A673 (cell line): ENCODE data around the gene FAM240B. TPM values are rescaled to one million over a fixed set of nuclear protein-coding genes. Genes with fewer than 3 reads are reported as not detected.

Experiments used
- BruUV-seq: library from RNA; stranded (reverse); fragments of 400-500 nt; replicated peaks from 2 replicates; lab custom pipeline; 2021; lab: Mats Ljungman, UMichigan
- CTCF ChIA-PET: fragments of 300-600 bp; sonication (Branson Sonifier 250); formaldehyde crosslinking; loops from one replicate; lab custom pipeline; 2022; ENCODE audit warnings: antibody characterized with exemption; lab: Charles Lee
- POLR2A ChIA-PET: fragments of 300-600 bp; sonication (Branson Sonifier 250); formaldehyde crosslinking; loops from one replicate; lab custom pipeline; 2022; ENCODE audit warnings: antibody characterized with exemption; ENCODE audit not compliant: low non-redundant PET; lab: Charles Lee
- DNase-seq: peaks from one replicate; pipeline ENCODE4 v3.0.0-alpha.2; 2015; ENCODE audit warnings: low spot score
- H3K27ac ChIP-seq: fragments of 200-600 bp; sonication (generic); 2 replicates; pipeline ENCODE4 v1.5.1; 2016; ENCODE audit warnings: mixed run types, low read depth, mild to moderate bottlenecking, mixed read lengths, antibody characterized with exemption, low read length; ENCODE audit not compliant: poor library complexity, severe bottlenecking
- H3K27me3 ChIP-seq: fragments of 200-600 bp; sonication (generic); replicated peaks from 2 replicates; pipeline ENCODE4 v1.6.1; 2017; ENCODE audit warnings: mixed run types, low read depth, mild to moderate bottlenecking, mixed read lengths, antibody characterized with exemption, low read length; ENCODE audit not compliant: insufficient read depth, poor library complexity
- H3K36me3 ChIP-seq: fragments of 200-600 bp; sonication (generic); 2 replicates; pipeline ENCODE4 v1.6.1; 2016; ENCODE audit warnings: mixed run types, mild to moderate bottlenecking, mixed read lengths, antibody characterized with exemption, low read length; ENCODE audit not compliant: insufficient read depth, poor library complexity, severe bottlenecking
- H3K4me1 ChIP-seq: fragments of 200-600 bp; sonication (generic); 2 replicates; pipeline ENCODE4 v1.6.1; 2017; ENCODE audit warnings: mixed run types, mild to moderate bottlenecking, mixed read lengths, antibody characterized with exemption, low read length; ENCODE audit not compliant: insufficient read depth, poor library complexity, severe bottlenecking
- H3K4me3 ChIP-seq: fragments of 200-600 bp; sonication (generic); 2 replicates; pipeline ENCODE4 v1.5.1; 2016; ENCODE audit warnings: low read depth, mixed run types, mild to moderate bottlenecking, mixed read lengths, low read length; ENCODE audit not compliant: poor library complexity, severe bottlenecking
- H3K9me3 ChIP-seq: fragments of 200-600 bp; sonication (generic); 2 replicates; pipeline ENCODE4 v1.6.1; 2016; ENCODE audit warnings: mixed run types, low read depth, mild to moderate bottlenecking, mixed read lengths, antibody characterized with exemption, low read length; ENCODE audit not compliant: poor library complexity, severe bottlenecking
- CTCF ChIP-seq: fragments of 300-800, 200-600 bp; sonication (generic); conservative IDR thresholded peaks from 2 replicates; pipeline ENCODE4 v1.5.1; 2017; ENCODE audit warnings: low read depth, mild to moderate bottlenecking, antibody characterized with exemption, low read length, moderate library complexity, mixed read lengths
- EZH2 ChIP-seq: fragments of 200-600 bp; sonication (generic); IDR thresholded peaks from 2 replicates; pipeline ENCODE4 v1.6.1; 2017; ENCODE audit warnings: borderline replicate concordance, low read depth, mild to moderate bottlenecking, mixed read lengths, antibody characterized with exemption, low read length; ENCODE audit not compliant: poor library complexity, severe bottlenecking
- intact Hi-C: fragments of 100-400 bp; cut with micrococcal nuclease; formaldehyde crosslinking; loops from one replicate; pipeline ENCODE4 v1.10.0; 2022; ENCODE audit not compliant: unreplicated experiment
- total RNA-seq: library from RNA; stranded (reverse); gene quantifications from 2 replicates; pipeline ENCODE4 v1.2.3, GENCODE V29; 2021

FAM240B gene
- total RNA-seq, 1 experiment from 2014 or later, result not detected

GRCh38 chr9:38724754-38725153 is 4.8 kb upstream of the FAM240B start:
- Histone ChIP-seq H3K27ac (no peak overlapping the region), H3K4me1 (no peaks in the 10 kb centered on the region), H3K36me3 (no peaks in the 10 kb centered on the region), H3K9me3 (no peaks in the 10 kb centered on the region), H3K27me3 (no peaks in the 10 kb centered on the region), H3K4me3 (no peak overlapping the region)
- BruUV-seq, result no TSS peak
- ChIA-PET POLR2A (no interaction called here), CTCF (no interaction called here)
- TF ChIP-seq CTCF (no peak), EZH2 (no peak)
- intact Hi-C loops, result loop anchor here (10.0 kb wide), 1 partner anchor 50 kb away; no protein-coding TSS in a partner anchor
- DNase-seq, result no peak

- CTCF ChIA-PET, result no interaction called here
- TF ChIP-seq EZH2 (no peak), CTCF (no peak)
- Histone ChIP-seq H3K27me3 (peaks cover 14% of the 10 kb centered on the region), H3K9me3 (no peaks in the 10 kb centered on the region), H3K27ac (no peak overlapping the region), H3K4me3 (no peak overlapping the region), H3K36me3 (no peaks in the 10 kb centered on the region), H3K4me1 (no peaks in the 10 kb centered on the region)
- no TSS peak for BruUV-seq
- intact Hi-C loops, result no loop called here
- POLR2A ChIA-PET, result no interaction called here
- no peak for DNase-seq
Observed at GRCh38 chr9:38718148-38718547, 1.8 kb downstream of the FAM240B start.

- peaks cover 33% of the 10 kb centered on the region for H3K27me3 ChIP-seq
- H3K4me1 ChIP-seq, result no peaks in the 10 kb centered on the region
- ChIA-PET POLR2A (no interaction called here), CTCF (no interaction called here)
- no peaks in the 10 kb centered on the region for H3K9me3 ChIP-seq
- no peak for DNase-seq
- BruUV-seq, result no TSS peak
- no peaks in the 10 kb centered on the region for H3K36me3 ChIP-seq
- intact Hi-C loops, result no loop called here
- TF ChIP-seq CTCF (no peak), EZH2 (no peak)
- H3K4me3 ChIP-seq, result no peak overlapping the region
- H3K27ac ChIP-seq, result no peak overlapping the region
Observed at GRCh38 chr9:38715684-38716083, 4.2 kb downstream of the FAM240B start.
